GM19467 (cell line): ENCODE data around the gene SPACA6.
"Not testable (repeated sequence)": the region's sequence is repeated elsewhere in the genome, so short reads cannot be mapped to it uniquely, and the experiment has no call there.

Source experiments
- ATAC-seq: cut with Tn5 transposase; IDR thresholded peaks from one replicate; pipeline ENCODE4 v1.9.1; 2021; ENCODE audit warnings: mild to moderate bottlenecking, moderate library complexity; ENCODE audit not compliant: unreplicated experiment

SPACA6 gene

DNA sequence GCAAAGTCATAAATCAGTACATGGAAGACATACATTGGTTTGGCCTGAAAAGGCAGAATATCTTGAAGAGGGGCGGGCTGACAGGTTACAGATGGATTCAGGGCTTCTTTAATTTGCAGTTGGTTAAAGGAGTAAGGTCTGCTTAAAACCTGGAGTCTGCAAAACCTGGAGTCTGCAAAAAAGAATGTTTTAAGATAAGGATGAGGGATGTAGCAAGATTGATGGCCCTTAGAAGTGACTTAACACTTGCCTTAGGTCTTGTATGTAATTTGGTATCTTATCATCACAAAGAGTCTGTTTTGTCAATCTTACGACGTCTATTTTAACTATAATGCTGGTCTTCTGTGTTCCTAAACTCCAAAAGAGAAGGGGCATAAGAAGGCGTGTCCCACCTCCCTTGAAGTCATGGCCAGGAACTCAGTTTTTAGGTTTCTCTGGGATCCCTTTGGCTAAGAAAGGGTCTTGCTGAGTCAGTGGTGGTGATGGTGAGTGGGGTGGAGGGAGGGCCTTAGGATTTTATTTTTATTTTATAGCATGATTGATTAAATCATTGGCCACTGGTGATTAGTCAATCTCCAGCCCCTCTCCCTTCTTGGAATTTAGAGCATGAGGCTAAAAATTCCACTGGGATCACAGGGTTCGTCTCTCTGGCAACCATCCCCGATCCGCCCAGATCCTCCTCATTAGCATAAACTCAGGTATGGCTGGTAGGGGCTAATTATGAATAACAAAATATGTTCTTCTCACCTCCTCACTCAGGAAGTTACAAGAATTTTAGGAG is 40.8 kb downstream of the SPACA6 start:
- no peak for ATAC-seq

- ATAC-seq = no peak
Measured at GRCh38 chr19:51735759-51736449, 42.8 kb downstream of the SPACA6 start.

GRCh38 chr19:51737389-51737788 is 44.3 kb downstream of the SPACA6 start:
- no peak for ATAC-seq

DNA sequence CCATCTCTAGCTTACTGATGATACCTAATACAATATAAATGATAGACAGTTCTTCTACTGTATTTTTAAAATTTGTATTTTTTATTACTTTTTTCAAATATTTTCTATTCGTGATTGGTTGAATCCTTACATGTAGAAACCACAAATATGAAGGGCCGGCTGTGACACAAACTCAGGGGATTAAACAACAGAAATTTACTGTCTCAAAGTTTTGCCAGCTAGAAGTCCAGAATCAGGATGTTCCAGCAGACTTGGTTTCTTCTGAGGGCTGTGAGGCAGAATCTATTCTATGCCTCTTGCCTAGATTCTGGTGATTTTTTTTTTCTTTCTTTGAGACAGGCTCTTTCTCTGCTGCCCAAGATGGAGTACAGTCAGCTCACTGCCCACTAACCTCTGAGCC is 44.8 kb downstream of the SPACA6 start:
- ATAC-seq = no peak

DNA sequence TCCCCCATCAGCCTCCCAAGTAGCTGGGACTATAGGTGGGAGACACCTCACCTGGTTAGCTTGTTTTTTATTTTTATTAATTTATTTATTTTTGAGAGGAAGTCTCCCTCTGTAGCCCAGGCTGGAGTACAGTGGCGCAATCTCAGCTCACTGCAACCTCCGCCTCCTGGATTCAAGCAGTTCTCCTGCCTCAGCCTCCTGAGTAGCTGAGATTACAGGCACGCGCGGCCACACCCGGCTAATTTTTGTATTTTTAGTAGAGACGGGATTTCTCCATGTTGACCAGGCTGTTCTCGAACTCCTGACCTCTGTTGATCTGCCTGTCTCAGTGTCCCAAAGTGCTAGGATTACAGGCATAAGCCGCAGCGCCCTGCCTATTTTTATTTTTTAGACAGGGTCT is 45.4 kb downstream of the SPACA6 start:
- not testable (repeated sequence) for ATAC-seq

GRCh38 chr19:51739466-51740213 is 46.5 kb downstream of the SPACA6 start:
- ATAC-seq = no peak

- no peak for ATAC-seq
Measured at GRCh38 chr19:51740356-51740755, 47.2 kb downstream of the SPACA6 start.

- no peak for ATAC-seq
Measured at GRCh38 chr19:51742789-51743188, 49.7 kb downstream of the SPACA6 start.

- ATAC-seq = no peak
Measured at GRCh38 chr19:51743405-51743804, 50.3 kb downstream of the SPACA6 start.

GRCh38 chr19:51746731-51747130 is 53.6 kb downstream of the SPACA6 start:
- ATAC-seq = no peak

DNA sequence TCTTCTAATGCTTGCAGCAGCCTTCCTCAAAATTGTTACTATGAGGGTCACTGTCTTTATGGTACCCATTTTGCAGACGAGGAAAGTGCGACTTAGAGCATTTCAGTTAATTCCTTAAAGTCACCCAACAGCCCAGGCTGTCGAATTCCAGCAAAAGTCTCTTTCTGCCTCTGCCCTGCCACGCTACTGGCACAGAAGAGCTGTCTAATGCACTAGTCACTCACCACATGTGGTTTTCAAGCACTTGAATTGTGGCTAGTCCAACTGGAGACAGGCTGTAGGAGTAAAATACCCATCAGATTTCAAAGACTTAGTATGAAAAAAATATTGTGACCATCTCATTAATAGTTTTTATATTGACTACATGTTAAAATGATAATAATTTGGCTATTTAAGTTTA is 56.8 kb downstream of the SPACA6 start:
- no peak for ATAC-seq

- no peak for ATAC-seq
Measured at GRCh38 chr19:51750400-51751094, 57.4 kb downstream of the SPACA6 start.

GRCh38 chr19:51751655-51752054 is 58.5 kb downstream of the SPACA6 start, which contains the start of gene FPR1:
Gene FPR1 (minus strand): TSS chr19:51751878. CDS start chr19:51746994, 4,884 bp downstream.
- ATAC-seq = no peak

DNA sequence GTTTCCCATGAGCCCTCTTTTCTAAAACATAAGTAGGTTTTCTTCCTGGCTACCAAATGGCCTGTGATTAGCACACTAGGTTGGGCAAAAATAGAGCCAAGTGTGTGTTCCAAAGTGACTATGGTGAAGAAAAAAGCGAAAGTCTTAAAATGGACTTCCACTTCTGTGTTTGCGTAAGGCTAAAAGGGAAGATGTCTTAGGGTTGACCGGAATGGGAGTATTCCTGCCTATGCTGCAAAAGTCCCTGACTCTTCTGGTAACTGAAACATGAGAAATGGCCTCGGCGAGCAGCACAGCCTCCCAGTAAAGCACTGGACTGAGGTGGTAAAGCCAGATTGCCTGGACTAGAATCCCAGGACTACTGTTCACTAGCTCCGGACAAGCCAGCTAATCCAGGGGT is 61.0 kb downstream of the SPACA6 start:
- no peak for ATAC-seq

- no peak for ATAC-seq
Measured at GRCh38 chr19:51754770-51755169, 61.6 kb downstream of the SPACA6 start.
